PC-3 (cell line): ENCODE measurements around the gene CELSR2. TPM values are rescaled to one million over a fixed set of nuclear protein-coding genes. Genes with fewer than 3 reads are reported as not detected.
A peak's percentile ranks its signal among the peaks of the same experiment; 100 is the strongest.

Experiments
- ATAC-seq: fragments of 200-7000 bp; cut with Tn5 transposase; 2 replicates; pipeline ENCODE4 v1.9.1; 2020; ENCODE audit warnings: mild to moderate bottlenecking, moderate library complexity
- BruUV-seq: library from RNA; stranded (reverse); fragments of 400-500 nt; replicated peaks from 2 replicates; lab custom pipeline; 2021; lab: Mats Ljungman, UMichigan
- CTCF ChIA-PET: fragments of 300-600 bp; sonication (Branson Sonifier 250); formaldehyde crosslinking; loops from one replicate; lab custom pipeline; 2022; ENCODE audit warnings: antibody characterized with exemption; lab: Charles Lee
- POLR2A ChIA-PET: fragments of 300-600 bp; sonication (Branson Sonifier 250); formaldehyde crosslinking; loops from one replicate; lab custom pipeline; 2022; ENCODE audit warnings: antibody characterized with exemption; ENCODE audit not compliant: unreplicated experiment; lab: Charles Lee
- DNase-seq: peaks from one replicate; pipeline ENCODE4 v3.0.0-alpha.2; 2015
- H2AFZ ChIP-seq: fragments of 300-600 bp; sonication (generic); 2 replicates; pipeline ENCODE4 v1.6.0; 2016; ENCODE audit warnings: antibody characterized with exemption, low read length
- H3F3A ChIP-seq: fragments of 300-600 bp; sonication (generic); one replicate; pipeline ENCODE4 v1.6.0; 2017; ENCODE audit warnings: antibody characterized with exemption, low read length, control low read depth, mild to moderate bottlenecking; ENCODE audit not compliant: unreplicated experiment
- H3K27ac ChIP-seq: fragments of 300-600 bp; sonication (generic); 2 replicates; pipeline ENCODE4 v1.5.1; 2016; ENCODE audit warnings: mild to moderate bottlenecking, low read length
- H3K27me3 ChIP-seq: fragments of 300-600 bp; sonication (generic); 2 replicates; pipeline ENCODE4 v1.6.1; 2016; ENCODE audit warnings: low read length, mixed read lengths
- H3K36me3 ChIP-seq: fragments of 300-600 bp; sonication (generic); 2 replicates; pipeline ENCODE4 v1.6.1; 2016; ENCODE audit warnings: low read depth, mixed run types, low read length, mixed read lengths
- H3K4me1 ChIP-seq: fragments of 300-600 bp; sonication (generic); 2 replicates; pipeline ENCODE4 v1.5.1; 2016; ENCODE audit warnings: low read length; ENCODE audit not compliant: insufficient read depth
- H3K4me2 ChIP-seq: fragments of 300-600 bp; sonication (generic); 2 replicates; pipeline ENCODE4 v1.6.0; 2016; ENCODE audit warnings: low read length
- H3K4me3 ChIP-seq: fragments of 300-600 bp; sonication (generic); 2 replicates; pipeline ENCODE4 v1.5.1; 2016; ENCODE audit warnings: mild to moderate bottlenecking, low read length, mixed read lengths
- H3K79me2 ChIP-seq: fragments of 300-600 bp; sonication (generic); 2 replicates; pipeline ENCODE4 v1.6.1; 2017; ENCODE audit warnings: low read length, mixed read lengths
- H3K9ac ChIP-seq: fragments of 300-600 bp; sonication (generic); 2 replicates; pipeline ENCODE4 v1.6.0; 2016; ENCODE audit warnings: mild to moderate bottlenecking, low read length
- H3K9me2 ChIP-seq: fragments of 300-600 bp; sonication (generic); replicated peaks from 2 replicates; pipeline ENCODE4 v1.6.1; 2016; ENCODE audit warnings: mixed run types, low read length, mixed read lengths
- H3K9me3 ChIP-seq: fragments of 300-600 bp; sonication (generic); 2 replicates; pipeline ENCODE4 v1.6.1; 2016; ENCODE audit warnings: low read length, mixed read lengths
- H4K20me1 ChIP-seq: fragments of 300-600 bp; sonication (generic); 2 replicates; pipeline ENCODE4 v1.6.1; 2016; ENCODE audit warnings: low read length, mixed read lengths
- CTCF ChIP-seq: fragments of 300-600 bp; sonication (generic); conservative IDR thresholded peaks from 2 replicates; pipeline ENCODE4 v1.5.1; 2017; ENCODE audit warnings: antibody characterized with exemption, low read depth, mild to moderate bottlenecking, low read length
- EZH2 ChIP-seq: fragments of 300-600 bp; sonication (generic); IDR thresholded peaks from one replicate; pipeline ENCODE4 v1.6.1; 2017; ENCODE audit warnings: antibody characterized with exemption, mild to moderate bottlenecking, low read length; ENCODE audit not compliant: unreplicated experiment
- EZH2phosphoT487 ChIP-seq: fragments of 300-600 bp; sonication (generic); IDR thresholded peaks from 2 replicates; pipeline ENCODE4 v1.6.1; 2018; ENCODE audit warnings: mild to moderate bottlenecking, antibody characterized with exemption, low read length, borderline replicate concordance
- intact Hi-C: fragments of 100-400 bp; cut with micrococcal nuclease; formaldehyde crosslinking; loops from 2 replicates; pipeline ENCODE4 v1.9.0; 2023
- total RNA-seq: library from RNA; depleted of rRNA; stranded (reverse); fragments of >200 nt; gene quantifications from 2 replicates; pipeline ENCODE4 v1.2.3, GENCODE V29; 2014

The CELSR2 gene
- total RNA-seq, 1 experiment from 2014 or later, result 3.6 TPM

GRCh38 chr1:109298666-109299557 is 49.6 kb downstream of the CELSR2 start:
- CTCF ChIA-PET, result no interaction called here
- no peak overlapping the region for H3K4me3 ChIP-seq
- H3K27me3 ChIP-seq, result no peaks in the 10 kb centered on the region
- no peaks in the 10 kb centered on the region for H3K9me3 ChIP-seq
- H3K9me2 ChIP-seq, result no peaks in the 10 kb centered on the region
- intact Hi-C loops, result no loop called here
- DNase-seq (peak; percentile 36), ATAC-seq (peak; percentile 40)
- H3K27ac ChIP-seq, result no peak overlapping the region
- no peaks in the 10 kb centered on the region for H3F3A ChIP-seq
- no peaks in the 10 kb centered on the region for H3K36me3 ChIP-seq
- H3K4me2 ChIP-seq, result no peak overlapping the region; the same call in 1 of the 2 replicates
- H4K20me1 ChIP-seq, result no peaks in the 10 kb centered on the region
- H2AFZ ChIP-seq, result no peak overlapping the region; the same call in 1 of the 2 replicates
- POLR2A ChIA-PET, result no interaction called here
- H3K9ac ChIP-seq, result no peak overlapping the region
- BruUV-seq, result no TSS peak
- no peaks in the 10 kb centered on the region for H3K79me2 ChIP-seq
- TF ChIP-seq CTCF (no peak), EZH2 (no peak), EZH2phosphoT487 (no peak)
- H3K4me1 ChIP-seq, result no peaks in the 10 kb centered on the region; the same call in 1 of the 2 replicates

GRCh38 chr1:109299558-109300343 is 50.4 kb downstream of the CELSR2 start:
- H4K20me1 ChIP-seq, result no peaks in the 10 kb centered on the region
- TF ChIP-seq EZH2 (no peak), CTCF (no peak), EZH2phosphoT487 (no peak)
- H3K4me2 ChIP-seq, result no peak overlapping the region
- H3K4me1 ChIP-seq, result no peaks in the 10 kb centered on the region; the same call in 1 of the 2 replicates
- H3K36me3 ChIP-seq, result no peaks in the 10 kb centered on the region
- no peak overlapping the region for H3K9ac ChIP-seq
- H2AFZ ChIP-seq, result no peak overlapping the region
- H3K9me2 ChIP-seq, result no peaks in the 10 kb centered on the region
- ATAC-seq (no peak), DNase-seq (no peak)
- no peak overlapping the region for H3K27ac ChIP-seq
- no peaks in the 10 kb centered on the region for H3K27me3 ChIP-seq
- no peak overlapping the region for H3K4me3 ChIP-seq
- ChIA-PET CTCF (no interaction called here), POLR2A (no interaction called here)
- no peaks in the 10 kb centered on the region for H3K9me3 ChIP-seq
- H3K79me2 ChIP-seq, result no peaks in the 10 kb centered on the region
- no TSS peak for BruUV-seq
- no peaks in the 10 kb centered on the region for H3F3A ChIP-seq
- intact Hi-C loops, result no loop called here
